NCI-H1436 treated with DMSO at 0.1 percent for 48 hours (cell line): Measurements from ENCODE around the gene VGF.

ENCODE experiments used
- DNase-seq: peaks from one replicate; lab custom pipeline; 2025; lab: John Stamatoyannopoulos, UW

VGF gene

GRCh38 chr7:101185258-101185839, 20.0 kb upstream of the VGF start:
- DNase-seq, result no peak

GRCh38 chr7:101180130-101180755, 14.9 kb upstream of the VGF start, which contains the start of gene NAT16:
Gene NAT16, minus strand, starts transcription at chr7:101180293. Its CDS starts 5,486 bp downstream, at chr7:101174807.
- no peak for DNase-seq

- no peak for DNase-seq
Observed at GRCh38 chr7:101179713-101180112, 14.3 kb upstream of the VGF start.

GRCh38 chr7:101179117-101179516, 13.7 kb upstream of the VGF start:
- no peak for DNase-seq

- DNase-seq, result no peak
Observed at GRCh38 chr7:101177644-101178043, 12.3 kb upstream of the VGF start.

GRCh38 chr7:101175664-101176063, 10.3 kb upstream of the VGF start:
- no peak for DNase-seq

- DNase-seq, result no peak
Observed at GRCh38 chr7:101174322-101174854, 9.0 kb upstream of the VGF start.

- no peak for DNase-seq
Observed at GRCh38 chr7:101173752-101174244, 8.4 kb upstream of the VGF start.

- no peak for DNase-seq
Observed at GRCh38 chr7:101172854-101173751, 7.7 kb upstream of the VGF start.

GRCh38 chr7:101172005-101172853, 6.9 kb upstream of the VGF start:
- DNase-seq, result no peak

- no peak for DNase-seq
Observed at GRCh38 chr7:101171442-101171837, 6.1 kb upstream of the VGF start.

GRCh38 chr7:101170617-101171441, 5.5 kb upstream of the VGF start:
- no peak for DNase-seq

GRCh38 chr7:101169838-101170551, 4.6 kb upstream of the VGF start:
- no peak for DNase-seq

- no peak for DNase-seq
Observed at GRCh38 chr7:101169110-101169837, 3.9 kb upstream of the VGF start.

GRCh38 chr7:101168412-101169049, 3.2 kb upstream of the VGF start:
- no peak for DNase-seq

- DNase-seq, result no peak
Observed at GRCh38 chr7:101167645-101168411, 2.5 kb upstream of the VGF start.

GRCh38 chr7:101166909-101167644, 1.7 kb upstream of the VGF start:
- DNase-seq, result no peak

- no peak for DNase-seq
Observed at GRCh38 chr7:101166648-101166908, 1.2 kb upstream of the VGF start.
